KBM-7 (cell line): Measurements from ENCODE around the gene ANXA3.
A peak's percentile ranks its signal among the peaks of the same experiment; 100 is the strongest.

ENCODE experiments used
- DNase-seq: peaks from one replicate; pipeline ENCODE4 v3.0.0-alpha.2; 2015
- in situ Hi-C: fragments of 300-500 bp; cut with MboI; formaldehyde crosslinking; loops from 2 replicates; pipeline ENCODE4 v1.14.3; 2020; ENCODE audit warnings: low sequenced_read_pairs, low pct_unique_long_range_greater_than_20kb, mixed read lengths

ANXA3 gene

DNA sequence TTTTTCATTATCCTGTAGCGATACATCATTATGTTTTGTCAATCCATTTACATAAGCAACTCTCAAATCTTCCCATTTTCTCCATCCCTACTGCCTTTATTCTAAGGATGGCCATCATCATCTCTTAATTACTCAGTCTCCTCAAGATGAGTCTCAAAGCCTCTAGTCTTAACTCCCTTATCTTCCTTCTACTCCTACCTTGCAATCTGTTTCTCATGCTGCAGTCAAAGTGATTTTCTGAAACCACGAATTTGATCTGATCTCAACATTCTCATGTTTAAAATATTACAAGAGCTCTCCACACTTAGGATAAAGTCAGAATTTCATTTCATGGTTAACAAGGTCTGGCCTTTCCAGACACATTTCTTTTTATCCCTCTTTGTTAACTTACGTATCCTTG lies 51.8 kb downstream of the ANXA3 start:
- in situ Hi-C loops = no loop called here
- no peak for DNase-seq

GRCh38 chr4:78604988-78605387 lies 53.4 kb downstream of the ANXA3 start:
- DNase-seq = no peak
- in situ Hi-C loops = no loop called here

- in situ Hi-C loops = no loop called here
- DNase-seq = no peak
Observed at GRCh38 chr4:78606035-78606434, 54.5 kb downstream of the ANXA3 start.

DNA sequence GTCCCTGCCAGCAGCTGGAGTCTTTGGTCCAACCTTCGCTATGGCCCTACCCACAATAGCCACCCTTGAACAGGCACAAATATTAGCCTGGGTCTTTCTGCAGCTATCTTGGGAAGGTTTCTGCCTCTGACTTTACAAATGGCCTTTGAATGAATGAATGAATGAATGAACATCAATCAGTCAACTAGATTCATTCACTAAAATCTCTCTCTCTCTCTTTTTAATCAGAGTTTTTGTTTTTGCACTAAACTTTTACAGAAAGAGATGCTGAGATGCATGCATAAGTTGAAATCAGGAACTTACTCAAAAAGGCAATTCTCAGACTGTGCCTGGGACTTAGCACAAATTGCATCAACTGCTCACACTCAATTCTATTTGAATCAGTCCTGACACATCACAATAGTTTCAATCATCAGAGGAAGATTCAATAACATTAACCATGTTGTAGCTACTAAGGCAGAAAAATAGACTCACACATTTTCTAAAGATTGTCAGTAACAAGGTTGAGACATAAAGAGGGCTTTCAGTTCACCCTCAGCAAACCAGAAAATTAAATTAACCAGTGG lies 55.0 kb downstream of the ANXA3 start:
- in situ Hi-C loops = no loop called here
- no peak for DNase-seq

DNA sequence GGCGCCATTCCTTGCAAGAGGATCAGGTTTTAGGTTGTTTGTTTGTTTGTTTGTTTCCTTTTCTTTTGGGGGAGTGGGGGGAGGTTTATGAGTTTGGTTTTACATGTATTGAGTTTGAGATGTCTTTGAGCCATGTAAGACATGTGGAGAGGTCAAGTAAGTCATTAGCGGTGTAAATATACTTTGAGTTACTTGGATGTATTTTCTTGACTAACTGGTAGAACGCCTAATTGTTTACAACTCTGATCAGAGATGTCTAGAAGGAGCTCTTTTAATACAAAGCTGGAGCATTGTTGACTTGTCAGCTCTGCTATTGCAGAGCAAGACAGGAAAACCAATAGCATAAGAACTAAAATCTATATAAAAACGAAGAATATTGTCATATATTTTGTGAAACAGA lies 57.1 kb downstream of the ANXA3 start:
- in situ Hi-C loops = no loop called here

DNA sequence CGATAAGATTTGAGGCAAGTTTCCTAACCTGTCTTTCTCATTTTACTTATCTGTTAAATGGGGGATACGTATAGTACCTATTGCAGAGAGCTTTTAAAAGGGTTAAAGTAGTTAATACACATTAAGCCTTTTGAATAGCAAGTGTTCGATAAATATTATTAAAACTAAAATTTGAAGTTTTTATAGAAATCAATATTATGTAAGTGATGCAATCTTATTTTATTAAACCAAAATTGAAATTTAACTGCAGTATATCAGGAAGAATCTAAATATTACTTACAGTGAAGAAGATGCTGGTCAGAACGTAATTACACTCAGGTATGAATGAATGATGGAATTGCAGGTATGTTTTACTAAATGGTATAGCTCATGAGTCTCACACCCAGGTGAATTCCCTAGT lies 58.0 kb downstream of the ANXA3 start:
- in situ Hi-C loops = no loop called here
- no peak for DNase-seq

More for the DNA sequence above, 57.1 kb downstream of the ANXA3 start:
- no peak for DNase-seq

- DNase-seq = peak; percentile 86
- in situ Hi-C loops = no loop called here
Observed at GRCh38 chr4:78610546-78611214, 59.1 kb downstream of the ANXA3 start.

- in situ Hi-C loops = no loop called here
- no peak for DNase-seq
Observed at GRCh38 chr4:78611215-78611558, 59.6 kb downstream of the ANXA3 start.

DNA sequence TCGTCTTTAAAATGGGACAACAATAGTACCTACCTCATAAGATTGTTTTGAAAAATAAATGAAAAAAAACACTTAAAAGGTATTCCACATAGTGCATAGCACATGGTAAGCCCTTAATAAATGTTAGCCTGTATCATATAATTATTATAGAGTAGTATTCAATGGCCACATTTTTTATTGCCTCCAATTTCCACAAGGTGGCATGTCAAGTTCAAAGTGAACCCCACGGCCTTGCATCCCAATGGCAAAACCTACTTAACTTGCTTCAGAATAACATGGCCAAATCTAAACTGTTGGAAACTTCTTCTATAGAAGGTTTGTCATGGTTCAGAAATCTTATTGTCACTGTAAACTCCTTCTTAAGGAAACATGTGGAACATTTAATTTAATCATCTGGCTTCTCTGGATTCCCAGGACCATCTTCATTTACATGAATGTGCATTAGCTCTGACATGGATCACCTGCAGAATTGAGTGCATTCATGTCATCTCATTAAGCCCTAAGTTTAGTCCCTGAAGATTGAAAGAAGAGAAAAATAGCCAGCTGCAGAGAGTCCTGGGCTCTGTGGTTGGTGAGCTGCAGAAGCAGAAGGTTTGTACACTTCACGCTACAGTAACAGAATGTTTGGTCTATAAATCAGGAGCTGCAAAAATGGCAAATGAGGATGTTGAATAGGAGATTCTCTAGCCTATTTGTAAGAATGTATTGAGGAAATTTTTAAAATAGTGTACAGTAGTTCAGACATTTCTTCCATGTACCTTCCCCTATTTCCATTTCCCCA lies 61.0 kb downstream of the ANXA3 start:
- in situ Hi-C loops = no loop called here

GRCh38 chr4:78613522-78614321 lies 62.2 kb downstream of the ANXA3 start:
- in situ Hi-C loops = no loop called here
- DNase-seq = no peak

More for the DNA sequence above, 61.0 kb downstream of the ANXA3 start:
- DNase-seq = peak; percentile 59

DNA sequence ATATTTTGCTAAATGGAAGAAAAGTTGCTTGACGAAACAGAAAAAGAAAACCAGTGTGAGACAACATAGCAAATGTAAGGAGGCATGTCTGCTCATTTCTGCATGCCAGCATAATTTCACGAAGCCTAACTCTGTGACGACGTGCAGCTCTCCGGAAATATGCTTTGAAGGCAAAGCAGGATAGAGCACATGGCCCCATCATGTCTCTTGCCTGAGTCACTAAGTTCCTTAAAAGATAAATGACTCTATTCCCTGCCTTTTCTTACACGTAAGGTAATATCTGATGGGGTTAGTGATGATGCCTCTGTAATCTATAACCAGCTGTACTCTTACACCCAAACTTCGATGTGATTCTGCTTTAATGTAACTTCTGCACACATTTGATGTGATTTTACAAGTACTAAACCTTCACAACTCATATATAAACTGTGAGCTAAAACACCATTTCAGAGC lies 64.5 kb downstream of the ANXA3 start:
- in situ Hi-C loops = no loop called here
- DNase-seq = no peak

GRCh38 chr4:78618436-78618835 lies 66.9 kb downstream of the ANXA3 start:
- in situ Hi-C loops = no loop called here

GRCh38 chr4:78621395-78621794 lies 69.8 kb downstream of the ANXA3 start:
- in situ Hi-C loops = no loop called here
- no peak for DNase-seq

More at GRCh38 chr4:78618436-78618835, 66.9 kb downstream of the ANXA3 start:
- DNase-seq = no peak

DNA sequence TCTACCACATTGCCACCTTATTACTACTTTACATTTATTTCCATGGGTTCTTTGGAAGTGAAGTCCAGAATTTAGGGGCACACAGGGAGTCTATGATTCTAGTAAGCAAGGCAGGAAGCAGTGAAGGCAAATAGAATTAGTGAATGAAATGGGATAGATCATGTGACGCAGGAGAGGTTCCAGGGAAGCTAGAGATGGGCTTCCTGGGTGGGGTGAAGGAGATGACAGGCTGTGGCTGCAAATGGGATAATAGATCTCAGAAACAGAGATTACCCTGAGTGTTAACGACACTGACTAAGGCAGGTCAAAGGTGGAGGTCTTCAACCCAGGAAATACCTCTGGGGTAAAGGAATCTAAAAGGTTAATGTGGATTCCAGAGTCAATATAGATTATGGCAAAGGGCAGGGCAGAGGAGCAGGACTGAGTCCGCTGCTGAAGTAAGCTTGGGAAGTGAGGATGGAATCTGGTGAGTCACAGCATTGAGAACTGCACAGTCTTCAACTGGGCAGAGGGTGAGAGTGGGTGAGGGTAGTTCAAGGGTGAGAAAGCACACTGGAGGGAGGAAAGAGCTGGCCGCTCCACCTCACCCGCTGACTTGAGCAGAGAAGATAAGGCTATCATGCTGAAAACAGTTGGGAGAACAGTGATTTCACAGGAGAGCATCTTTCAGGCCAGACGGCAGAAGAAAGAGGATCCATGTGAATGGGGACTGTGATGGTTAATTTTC lies 70.8 kb downstream of the ANXA3 start:
- DNase-seq = no peak
- in situ Hi-C loops = no loop called here

GRCh38 chr4:78624048-78624447 lies 72.5 kb downstream of the ANXA3 start:
- in situ Hi-C loops = no loop called here
- no peak for DNase-seq

DNA sequence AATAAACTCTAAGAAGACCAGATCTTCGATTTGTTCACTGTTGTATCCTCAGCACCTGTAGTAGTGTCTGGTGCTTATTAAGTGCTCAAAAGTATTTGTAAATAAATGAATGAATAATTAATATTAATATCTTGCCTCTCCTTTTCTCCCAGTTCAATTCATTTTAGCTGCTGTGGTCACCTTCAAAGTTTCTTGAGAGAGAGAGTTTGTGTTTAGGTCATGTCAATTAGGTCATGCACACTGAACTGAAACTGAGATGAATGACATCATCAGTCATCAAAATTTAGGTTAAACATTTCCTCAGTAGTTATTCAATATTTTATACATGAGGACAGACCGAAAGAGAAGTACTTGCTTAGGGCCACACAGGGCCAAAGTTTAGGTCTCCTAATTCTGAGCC lies 73.5 kb downstream of the ANXA3 start:
- in situ Hi-C loops = no loop called here
- no peak for DNase-seq

DNA sequence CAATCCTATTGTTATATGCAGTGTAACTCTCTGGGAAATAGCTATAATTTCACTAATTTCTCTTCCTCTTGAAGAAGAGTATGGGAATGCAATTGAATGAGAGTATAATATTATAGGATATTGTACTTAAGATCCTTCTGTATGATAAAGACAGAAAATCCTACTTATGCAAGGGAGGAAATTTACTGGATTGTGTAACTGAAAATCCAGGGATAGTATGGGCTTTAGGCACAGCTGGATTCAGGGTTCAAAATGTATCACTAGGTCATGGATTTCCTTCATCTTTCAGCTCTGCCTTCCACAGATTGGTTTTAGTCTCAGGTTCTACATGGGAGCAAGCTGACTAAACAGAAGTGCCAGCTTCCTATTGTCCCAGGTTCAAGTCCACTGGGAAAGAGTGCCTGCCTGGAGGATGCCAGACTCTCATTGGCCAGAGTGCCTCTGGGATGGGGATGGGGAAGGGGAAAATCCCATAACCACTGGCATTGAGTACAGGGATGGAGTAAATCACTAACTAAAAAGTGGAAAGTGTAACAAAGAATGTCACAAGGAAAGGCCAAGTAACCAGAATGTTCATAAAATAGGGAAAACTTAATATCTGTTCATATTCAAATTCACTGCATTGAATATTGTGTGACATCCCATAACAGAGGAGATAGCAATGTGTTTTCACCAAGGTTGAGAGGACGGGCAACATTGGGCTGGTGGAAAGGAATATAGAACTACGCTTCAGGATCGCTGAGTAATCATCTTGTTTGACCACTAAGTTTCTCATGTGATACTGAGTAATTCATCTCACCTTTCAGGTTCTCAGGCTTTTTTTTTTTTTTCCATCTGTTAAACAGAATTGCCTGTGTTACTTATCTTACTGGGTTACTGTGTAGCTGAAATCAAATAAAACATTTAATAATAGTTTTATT lies 75.7 kb downstream of the ANXA3 start:
- in situ Hi-C loops = no loop called here
- DNase-seq = no peak
